Pancreas (tissue), 10 donors: Measurements from ENCODE around the gene WWOX. TPM values are rescaled to one million over a fixed set of nuclear protein-coding genes. Genes with fewer than 3 reads are reported as not detected.

Experiments
- ATAC-seq, 4 donors: fragments of 200-7000 bp; cut with Tn5 transposase; one replicate each; pipeline versions ENCODE4 v1.8.0 to v1.9.1; 2020; ENCODE audit warnings: mild to moderate bottlenecking in 4 of 4, moderate library complexity in 4 of 4
- DNase-seq, 6 donors: peaks; one replicate each; pipeline ENCODE4 v3.0.0-alpha.2; 2020
- FAIRE-seq: peaks from 2 replicates; lab custom pipeline; 2012; peaks lifted over from hg19 to GRCh38; lab: Jason Lieb, UNC
- H3K27ac ChIP-seq, 4 donors: fragments of 200-600 bp; sonication (generic); 1 replicate in 3 of 4; 2 replicates in 1 of 4; pipeline versions ENCODE4 v1.5.0 to v1.8.0; 2020
- H3K27me3 ChIP-seq, 4 donors: fragments of 200-600 bp; one replicate each; pipeline ENCODE4 v1.8.0; 2021
- H3K36me3 ChIP-seq, 3 donors: fragments of 200-600 bp; sonication (generic) in 1 of 3; one replicate each; pipeline versions ENCODE4 v1.5.0 to v1.8.0; 2020 to 2021
- H3K4me1 ChIP-seq, 3 donors: fragments of 200-600 bp; one replicate each; pipeline ENCODE4 v1.8.0; 2021
- H3K4me3 ChIP-seq, 4 donors: fragments of 200-600 bp; sonication (generic) in 2 of 4; one replicate each; pipeline versions ENCODE4 v1.5.0 to v1.8.0; 2020 to 2021
- H3K9me3 ChIP-seq, 4 donors: fragments of 200-600 bp; one replicate each; pipeline ENCODE4 v1.8.0; 2021
- WGBS, 2 donors: extraction: QIAGEN DNeasy Blood & Tissue Kit; methylation state at CpG; one replicate each; pipeline ENCODE4 v1.1.7; 2013; 5-methylcytosine and 5-hydroxymethylcytosine counted together
- intact Hi-C, 3 donors: fragments of 100-400 bp; cut with DNase I; formaldehyde crosslinking; loops; one replicate each; pipeline versions ENCODE4 v1.11.1 to v1.14.2; 2022
- polyA plus RNA-seq, 2 donors: library from polyadenylated mRNA; stranded (reverse); fragments of 200-250 nt; gene quantifications; one replicate each; pipeline ENCODE4 v1.2.3, GENCODE V29; 2013
- total RNA-seq, 6 donors: library from RNA; stranded (reverse); fragmentation: NEBNext Ultra II Directional in 4 of 6; extraction: Animal tissue kit (Norgen Biotek cat#: 25700) in 4 of 6; gene quantifications; one replicate each; pipeline versions ENCODE4 v1.2.1 to v1.2.4, GENCODE V29; 2021 to 2023
- TF ChIP-seq, protein P1 (sequence below), 4 donors: fragments of 200-600 bp; sonication (generic) in 3 of 4; IDR thresholded peaks; one replicate each; pipeline versions ENCODE4 v1.5.0 to v1.8.0; 2021; ENCODE audit warnings: antibody characterized with exemption in 4 of 4
- donor health status: healthy with polysubstance abuse.
- donor health status: DM: no; HTN: no; CAD: no; lungs with moderate emphysema.
- donor health status: DM: no; HTN: no; CAD: no.
- donor health status: control.
- donor health status: control.
- donor health status: Bipolar disorder and iron deficiency.
- donor health status: DM: yes; HTN: yes; CAD: no.
- donor health status: DM: no; HTN: no; CAD: no.
- donor health status: DM: no; HTN: no; CAD: no.
- donor health status: DM: yes; HTN: yes; CAD: no.

Gene WWOX
- total and polyA plus RNA-seq, 8 donors, result 6.8 to 14.4 (median 10.8) TPM

DNA sequence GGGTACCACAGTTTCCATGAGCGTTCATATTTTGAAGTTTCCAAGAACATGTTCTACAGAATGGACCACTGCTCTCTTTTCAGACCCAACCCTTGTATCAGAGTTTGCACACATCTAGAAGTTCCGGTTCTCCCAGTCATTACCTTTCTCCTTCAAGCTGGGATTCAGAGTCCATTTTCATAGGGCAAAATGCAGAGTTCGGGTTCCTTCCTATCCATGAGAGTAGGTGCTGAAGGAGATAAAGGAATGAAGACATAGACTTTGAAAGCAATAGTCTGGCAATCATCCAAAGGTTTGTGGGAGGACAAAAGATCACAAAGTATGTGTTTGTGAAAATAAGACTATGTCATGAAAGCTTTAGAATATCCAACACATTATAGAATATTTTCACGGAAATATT is 801.5 kb downstream of the WWOX start:
- intact Hi-C loops, result no loop called here
- Histone ChIP-seq H3K4me1 (no peaks in the 10 kb centered on the region), H3K27ac (no peak overlapping the region), H3K4me3 (no peak overlapping the region), H3K36me3 (no peaks in the 10 kb centered on the region), H3K27me3 (peaks cover 0 to 4% (median 0%) of the 10 kb centered on the region in 4 donors), H3K9me3 (no peaks in the 10 kb centered on the region)
- no peak for FAIRE-seq
- TF ChIP-seq, protein P1, sequence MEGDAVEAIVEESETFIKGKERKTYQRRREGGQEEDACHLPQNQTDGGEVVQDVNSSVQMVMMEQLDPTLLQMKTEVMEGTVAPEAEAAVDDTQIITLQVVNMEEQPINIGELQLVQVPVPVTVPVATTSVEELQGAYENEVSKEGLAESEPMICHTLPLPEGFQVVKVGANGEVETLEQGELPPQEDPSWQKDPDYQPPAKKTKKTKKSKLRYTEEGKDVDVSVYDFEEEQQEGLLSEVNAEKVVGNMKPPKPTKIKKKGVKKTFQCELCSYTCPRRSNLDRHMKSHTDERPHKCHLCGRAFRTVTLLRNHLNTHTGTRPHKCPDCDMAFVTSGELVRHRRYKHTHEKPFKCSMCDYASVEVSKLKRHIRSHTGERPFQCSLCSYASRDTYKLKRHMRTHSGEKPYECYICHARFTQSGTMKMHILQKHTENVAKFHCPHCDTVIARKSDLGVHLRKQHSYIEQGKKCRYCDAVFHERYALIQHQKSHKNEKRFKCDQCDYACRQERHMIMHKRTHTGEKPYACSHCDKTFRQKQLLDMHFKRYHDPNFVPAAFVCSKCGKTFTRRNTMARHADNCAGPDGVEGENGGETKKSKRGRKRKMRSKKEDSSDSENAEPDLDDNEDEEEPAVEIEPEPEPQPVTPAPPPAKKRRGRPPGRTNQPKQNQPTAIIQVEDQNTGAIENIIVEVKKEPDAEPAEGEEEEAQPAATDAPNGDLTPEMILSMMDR (IDR thresholded peaks at IDR 0.05), result no peak
- no peak for DNase-seq
- 94 to 97% methylated on average over 4 of the region's 4 CpGs for WGBS, 2 donors
- no peak for ATAC-seq

GRCh38 chr16:78902321-78902720 is 802.9 kb downstream of the WWOX start:
- Histone ChIP-seq H3K36me3 (no peaks in the 10 kb centered on the region), H3K27ac (no peak overlapping the region), H3K4me1 (no peaks in the 10 kb centered on the region), H3K27me3 (peaks cover 0 to 4% (median 0%) of the 10 kb centered on the region in 4 donors), H3K4me3 (no peak overlapping the region), H3K9me3 (no peaks in the 10 kb centered on the region)
- TF ChIP-seq, protein P1 (IDR thresholded peaks at IDR 0.05), result no peak
- DNase-seq (no peak), FAIRE-seq (no peak), ATAC-seq (no peak)
- intact Hi-C loops, result no loop called here
- 81 to 84% methylated on average over 13 of the region's 13 CpGs for WGBS, 2 donors

- Histone ChIP-seq H3K27me3 (peaks cover 0 to 2% (median 0%) of the 10 kb centered on the region in 4 donors), H3K4me1 (no peaks in the 10 kb centered on the region), H3K27ac (no peak overlapping the region), H3K9me3 (no peaks in the 10 kb centered on the region), H3K4me3 (no peak overlapping the region), H3K36me3 (no peaks in the 10 kb centered on the region)
- ATAC-seq (no peak), FAIRE-seq (no peak), DNase-seq (no peak)
- WGBS, 2 donors, result 67 to 75% methylated on average over 4 of the region's 4 CpGs
- intact Hi-C loops, result no loop called here
- TF ChIP-seq, protein P1 (IDR thresholded peaks at IDR 0.05), result no peak
These were observed 803.8 kb downstream of the WWOX start for GRCh38 chr16:78903237-78903636.

GRCh38 chr16:78903843-78904242 is 804.4 kb downstream of the WWOX start:
- TF ChIP-seq, protein P1 (IDR thresholded peaks at IDR 0.05), result no peak
- Histone ChIP-seq H3K27ac (no peak overlapping the region), H3K27me3 (no peaks in the 10 kb centered on the region), H3K4me1 (no peaks in the 10 kb centered on the region), H3K36me3 (no peaks in the 10 kb centered on the region), H3K9me3 (no peaks in the 10 kb centered on the region), H3K4me3 (no peak overlapping the region)
- DNase-seq (no peak), ATAC-seq (no peak), FAIRE-seq (no peak)
- 90 to 92% methylated on average over 4 of the region's 4 CpGs for WGBS, 2 donors
- intact Hi-C loops, result no loop called here

GRCh38 chr16:78906135-78906534 is 806.7 kb downstream of the WWOX start:
- no peak for ATAC-seq
- WGBS, 2 donors, result 66 to 68% methylated on average over 3 of the region's 3 CpGs
- TF ChIP-seq, protein P1 (IDR thresholded peaks at IDR 0.05), result no peak
- no peaks in the 10 kb centered on the region for H3K9me3 ChIP-seq
- H3K4me3 ChIP-seq, result no peak overlapping the region
- H3K4me1 ChIP-seq, result no peaks in the 10 kb centered on the region
- H3K27me3 ChIP-seq, result no peaks in the 10 kb centered on the region
- no peaks in the 10 kb centered on the region for H3K36me3 ChIP-seq
- no peak for DNase-seq
- FAIRE-seq, result no peak
- intact Hi-C loops, result no loop called here
- H3K27ac ChIP-seq, result no peak overlapping the region
